ENCODE data around the gene CYP1A2.

CYP1A2 gene

DNA sequence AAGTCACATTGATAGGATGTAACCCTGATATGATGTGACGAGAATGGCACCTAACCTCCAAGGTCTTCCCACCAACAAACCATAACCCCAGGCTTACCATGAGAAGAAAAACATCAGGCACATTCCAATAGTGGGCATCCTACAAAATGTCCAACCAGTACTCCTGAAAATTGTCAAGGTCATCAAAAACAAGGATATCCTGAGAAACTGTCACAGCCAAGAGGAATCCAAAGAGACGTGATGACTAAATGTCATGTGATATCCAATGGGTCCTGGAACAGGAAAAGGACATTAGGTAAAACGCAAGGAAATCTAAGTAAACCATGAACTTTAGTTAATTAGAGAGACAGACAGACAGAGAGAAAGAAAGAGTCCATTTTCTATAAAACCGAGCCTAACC, 2.3 kb upstream of the CYP1A2 start:
- DNase-seq, result no peak
- H3K36me3 ChIP-seq, result no peaks in the 10 kb centered on the region
- no peak overlapping the region for H3K27ac ChIP-seq
- H3K4me1 ChIP-seq, result no peaks in the 10 kb centered on the region
- peaks cover 0 to 8% of the 10 kb centered on the region in 2 donors for H3K27me3 ChIP-seq
- peaks cover 0 to 10% (median 7%) of the 10 kb centered on the region in 3 donors for H3K9me3 ChIP-seq
- no peak overlapping the region for H3K4me3 ChIP-seq
- intact Hi-C loops (cut with DNase I; ENCODE audit: low total_unique reads), result no loop called here
- TF ChIP-seq, protein P1, sequence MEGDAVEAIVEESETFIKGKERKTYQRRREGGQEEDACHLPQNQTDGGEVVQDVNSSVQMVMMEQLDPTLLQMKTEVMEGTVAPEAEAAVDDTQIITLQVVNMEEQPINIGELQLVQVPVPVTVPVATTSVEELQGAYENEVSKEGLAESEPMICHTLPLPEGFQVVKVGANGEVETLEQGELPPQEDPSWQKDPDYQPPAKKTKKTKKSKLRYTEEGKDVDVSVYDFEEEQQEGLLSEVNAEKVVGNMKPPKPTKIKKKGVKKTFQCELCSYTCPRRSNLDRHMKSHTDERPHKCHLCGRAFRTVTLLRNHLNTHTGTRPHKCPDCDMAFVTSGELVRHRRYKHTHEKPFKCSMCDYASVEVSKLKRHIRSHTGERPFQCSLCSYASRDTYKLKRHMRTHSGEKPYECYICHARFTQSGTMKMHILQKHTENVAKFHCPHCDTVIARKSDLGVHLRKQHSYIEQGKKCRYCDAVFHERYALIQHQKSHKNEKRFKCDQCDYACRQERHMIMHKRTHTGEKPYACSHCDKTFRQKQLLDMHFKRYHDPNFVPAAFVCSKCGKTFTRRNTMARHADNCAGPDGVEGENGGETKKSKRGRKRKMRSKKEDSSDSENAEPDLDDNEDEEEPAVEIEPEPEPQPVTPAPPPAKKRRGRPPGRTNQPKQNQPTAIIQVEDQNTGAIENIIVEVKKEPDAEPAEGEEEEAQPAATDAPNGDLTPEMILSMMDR (IDR thresholded peaks at IDR 0.05), result no peak

DNA sequence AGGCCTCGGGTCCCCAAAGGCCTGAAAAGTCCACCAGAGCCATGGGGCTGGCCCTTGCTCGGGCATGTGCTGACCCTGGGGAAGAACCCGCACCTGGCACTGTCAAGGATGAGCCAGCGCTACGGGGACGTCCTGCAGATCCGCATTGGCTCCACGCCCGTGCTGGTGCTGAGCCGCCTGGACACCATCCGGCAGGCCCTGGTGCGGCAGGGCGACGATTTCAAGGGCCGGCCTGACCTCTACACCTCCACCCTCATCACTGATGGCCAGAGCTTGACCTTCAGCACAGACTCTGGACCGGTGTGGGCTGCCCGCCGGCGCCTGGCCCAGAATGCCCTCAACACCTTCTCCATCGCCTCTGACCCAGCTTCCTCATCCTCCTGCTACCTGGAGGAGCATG, 1.2 kb downstream of the CYP1A2 start:
- TF ChIP-seq, protein P1 (IDR thresholded peaks at IDR 0.05), result no peak
- Histone ChIP-seq H3K4me1 (no peaks in the 10 kb centered on the region), H3K27me3 (peaks cover 0 to 9% of the 10 kb centered on the region in 2 donors), H3K4me3 (no peak overlapping the region), H3K27ac (no peak overlapping the region), H3K36me3 (no peaks in the 10 kb centered on the region), H3K9me3 (no peaks in the 10 kb centered on the region)
- intact Hi-C loops (cut with DNase I; ENCODE audit: low total_unique reads), result loop anchor here (5.0 kb wide), 1 partner anchor 353 kb away; no protein-coding TSS in a partner anchor
- DNase-seq, result no peak

DNA sequence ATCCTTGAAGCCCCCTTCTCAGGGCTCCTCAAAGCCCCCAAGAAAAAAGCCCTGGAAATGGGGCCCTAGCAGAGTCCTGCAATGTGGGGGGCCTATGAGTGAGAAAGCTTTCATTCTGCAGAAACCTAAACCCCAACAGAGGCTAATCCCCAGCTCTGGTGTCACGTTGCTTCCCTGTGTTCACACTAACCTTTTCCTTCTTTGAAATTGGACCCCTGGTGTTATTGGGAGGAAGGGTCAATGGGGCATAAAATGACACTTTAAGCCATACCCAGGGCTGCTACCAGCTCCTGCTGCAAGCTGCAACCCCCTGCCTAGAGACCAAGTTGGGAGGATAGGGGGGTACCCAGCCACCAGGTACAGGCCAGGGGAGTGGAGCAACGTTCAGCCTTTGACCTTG, 2.1 kb downstream of the CYP1A2 start:
- H3K27me3 ChIP-seq, result peaks cover 0 to 9% of the 10 kb centered on the region in 2 donors
- TF ChIP-seq, protein P1 (IDR thresholded peaks at IDR 0.05), result no peak
- intact Hi-C loops (cut with DNase I; ENCODE audit: low total_unique reads), result loop anchor here (5.0 kb wide), 1 partner anchor 353 kb away; no protein-coding TSS in a partner anchor

DNA sequence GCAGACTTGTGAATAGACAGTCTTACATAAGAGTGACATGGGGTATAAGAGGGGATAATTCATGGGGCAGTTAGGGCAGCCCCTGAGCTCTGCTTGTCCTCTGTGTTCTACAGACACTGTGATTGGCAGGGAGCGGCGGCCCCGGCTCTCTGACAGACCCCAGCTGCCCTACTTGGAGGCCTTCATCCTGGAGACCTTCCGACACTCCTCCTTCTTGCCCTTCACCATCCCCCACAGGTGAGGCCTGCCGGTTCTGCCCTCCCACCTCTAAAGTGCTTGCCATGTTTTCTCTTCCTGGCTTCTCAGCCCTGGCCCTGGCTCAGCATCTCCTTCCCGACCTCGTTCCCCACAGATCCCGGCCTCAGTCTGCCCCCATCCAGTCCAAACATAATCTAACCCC, 3.4 kb downstream of the CYP1A2 start:
- Histone ChIP-seq H3K4me1 (no peaks in the 10 kb centered on the region), H3K36me3 (no peaks in the 10 kb centered on the region), H3K27me3 (peaks cover 0 to 9% of the 10 kb centered on the region in 2 donors), H3K9me3 (no peaks in the 10 kb centered on the region), H3K27ac (no peak overlapping the region), H3K4me3 (no peak overlapping the region)
- DNase-seq, result no peak
- intact Hi-C loops (cut with DNase I; ENCODE audit: low total_unique reads), result loop anchor here (5.0 kb wide), 1 partner anchor 355 kb away; no protein-coding TSS in a partner anchor
- TF ChIP-seq, protein P1 (IDR thresholded peaks at IDR 0.05), result no peak

More for the DNA sequence above, 2.1 kb downstream of the CYP1A2 start:
- no peak for DNase-seq
- Histone ChIP-seq H3K27ac (no peak overlapping the region), H3K9me3 (no peaks in the 10 kb centered on the region), H3K36me3 (no peaks in the 10 kb centered on the region), H3K4me3 (no peak overlapping the region), H3K4me1 (no peaks in the 10 kb centered on the region)

DNA sequence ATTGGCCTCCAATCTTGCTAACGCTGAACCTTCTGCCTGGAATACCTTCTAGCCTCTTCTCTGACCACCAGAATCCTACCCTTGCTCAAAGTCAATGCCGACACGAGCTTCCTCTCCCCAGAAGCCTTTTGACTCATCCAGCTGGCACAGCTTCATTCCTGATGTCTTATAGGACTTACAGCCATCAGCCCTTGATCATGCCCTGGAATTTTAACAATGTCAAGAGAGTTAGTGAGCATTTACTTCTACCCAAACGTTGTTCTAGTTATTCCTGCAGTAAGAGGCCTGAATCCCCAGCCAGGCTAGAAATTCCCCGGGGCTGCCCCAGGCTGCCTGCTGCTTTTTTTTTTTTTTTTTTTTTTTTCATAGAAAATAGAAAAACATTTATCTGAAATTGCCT, 3.9 kb downstream of the CYP1A2 start:
- Histone ChIP-seq H3K4me3 (no peak overlapping the region), H3K9me3 (no peaks in the 10 kb centered on the region), H3K27ac (no peak overlapping the region), H3K27me3 (peaks cover 0 to 9% of the 10 kb centered on the region in 2 donors), H3K36me3 (no peaks in the 10 kb centered on the region), H3K4me1 (no peaks in the 10 kb centered on the region)
- TF ChIP-seq, protein P1 (IDR thresholded peaks at IDR 0.05), result no peak
- no peak for DNase-seq
- intact Hi-C loops (cut with DNase I; ENCODE audit: low total_unique reads), result loop anchor here (5.0 kb wide), 1 partner anchor 355 kb away; no protein-coding TSS in a partner anchor

Data from tibial artery (tissue), 4 donors.